HCT116 (cell line): ENCODE data around the gene CPT1C. TPM values are rescaled to one million over a fixed set of nuclear protein-coding genes. Genes with fewer than 3 reads are reported as not detected.
A peak's percentile ranks its signal among the peaks of the same experiment; 100 is the strongest.

Source experiments
- ATAC-seq: fragments of 200-7000 bp; cut with Tn5 transposase; 2 replicates; pipeline ENCODE4 v1.9.1; 2020; ENCODE audit warnings: mild to moderate bottlenecking, moderate library complexity
- BruUV-seq: library from RNA; stranded (reverse); fragments of 400-500 nt; replicated peaks from 2 replicates; lab custom pipeline; 2021; lab: Mats Ljungman, UMichigan
- CTCF ChIA-PET: fragments of 300-600 bp; sonication (Branson Sonifier 250); formaldehyde crosslinking; loops from one replicate; lab custom pipeline; 2021; ENCODE audit warnings: antibody characterized with exemption; lab: Charles Lee
- POLR2A ChIA-PET: fragments of 300-600, 350-600 bp; sonication (Branson Sonifier 250); formaldehyde crosslinking; loops from one replicate; lab custom pipeline; 2021; ENCODE audit warnings: antibody characterized with exemption; lab: Charles Lee
- RAD21 ChIA-PET, 2 experiments: fragments of 300-600 bp; sonication (Branson Sonifier 250); formaldehyde crosslinking; loops; one replicate each; lab custom pipeline; 2023; ENCODE audit warnings: low total read pairs in 2 of 2; ENCODE audit not compliant: uncharacterized antibody in 2 of 2, unreplicated experiment in 2 of 2, low non-redundant PET in 1 of 2; lab: Charles Lee
- DNase-seq: peaks from one replicate; pipeline ENCODE4 v3.0.0-alpha.2; 2010; ENCODE audit warnings: low read depth, low spot score
- H2AFZ ChIP-seq: fragments of 200-600 bp; shearing (Covaris generic), sonication (generic); 2 replicates; pipeline ENCODE4 v1.6.1; 2017; ENCODE audit warnings: low read depth, mixed run types, mixed read lengths, antibody characterized with exemption, low read length; ENCODE audit not compliant: poor library complexity, severe bottlenecking
- H3K27ac ChIP-seq: 2 replicates; pipeline ENCODE4 v1.5.1; 2012; ENCODE audit warnings: low read depth, low read length
- H3K27me3 ChIP-seq: fragments of 200-600 bp; sonication (generic); 2 replicates; pipeline ENCODE4 v1.6.1; 2016; ENCODE audit warnings: mixed run types, low read length, mixed read lengths; ENCODE audit not compliant: insufficient read depth
- H3K36me3 ChIP-seq, 2 experiments: fragments of 200-500 bp in 1 of 2; fragments of 200-600 bp in 1 of 2; sonication (Bioruptor generic) in 1 of 2; sonication (generic) in 1 of 2; 2 replicates each; pipeline versions ENCODE4 v1.5.1 to v1.6.1; 2014 to 2016; ENCODE audit warnings: low read length in 2 of 2, inconsistent platforms in 1 of 2, mixed read lengths in 1 of 2, mixed run types in 1 of 2; ENCODE audit not compliant: insufficient read depth in 2 of 2, control insufficient read depth in 1 of 2
- H3K4me1 ChIP-seq, 2 experiments: fragments of 200-600 bp in 1 of 2; sonication (generic) in 1 of 2; 2 replicates each; pipeline versions ENCODE4 v1.5.1 to v1.6.1; 2012 to 2017; ENCODE audit warnings: low read length in 2 of 2, inconsistent platforms in 1 of 2, mild to moderate bottlenecking in 1 of 2, mixed read lengths in 1 of 2, mixed run types in 1 of 2, moderate library complexity in 1 of 2; ENCODE audit not compliant: insufficient read depth in 2 of 2, control insufficient read depth in 1 of 2
- H3K4me2 ChIP-seq: fragments of 200-600 bp; sonication (generic); 2 replicates; pipeline ENCODE4 v1.6.1; 2017; ENCODE audit warnings: mixed run types, low read length, mixed read lengths
- H3K4me3 ChIP-seq, 2 experiments: fragments of 200-600 bp in 1 of 2; sonication (generic) in 1 of 2; replicated peaks in 1 of 2; 2 replicates each; pipeline ENCODE4 v1.5.1; 2011 to 2016; ENCODE audit warnings: low read length in 2 of 2, control low read depth in 1 of 2, low read depth in 1 of 2, mild to moderate bottlenecking in 1 of 2, mixed read lengths in 1 of 2, mixed run types in 1 of 2
- H3K79me2 ChIP-seq: fragments of 200-600 bp; sonication (generic); 2 replicates; pipeline ENCODE4 v1.6.1; 2017; ENCODE audit warnings: mild to moderate bottlenecking, mixed run types, low read length, moderate library complexity, mixed read lengths; ENCODE audit not compliant: insufficient read depth
- H3K9ac ChIP-seq: fragments of 200-600 bp; sonication (generic); 2 replicates; pipeline ENCODE4 v1.6.1; 2016; ENCODE audit warnings: low read length, mixed read lengths
- H3K9me2 ChIP-seq: fragments of 200-600 bp; sonication (generic), shearing (Covaris generic); 2 replicates; pipeline ENCODE4 v1.6.1; 2017; ENCODE audit warnings: mixed run types, mild to moderate bottlenecking, moderate library complexity; ENCODE audit not compliant: insufficient read depth
- H3K9me3 ChIP-seq, 2 experiments: fragments of 200-500 bp in 1 of 2; fragments of 200-600 bp in 1 of 2; sonication (Bioruptor generic) in 1 of 2; sonication (generic) in 1 of 2; 2 replicates each; pipeline ENCODE4 v1.6.1; 2014 to 2017; ENCODE audit warnings: low read length in 2 of 2, mixed read lengths in 2 of 2, inconsistent platforms in 1 of 2, low read depth in 1 of 2, mild to moderate bottlenecking in 1 of 2, mixed run types in 1 of 2, moderate library complexity in 1 of 2; ENCODE audit not compliant: control insufficient read depth in 1 of 2, insufficient read depth in 1 of 2
- H4K20me1 ChIP-seq: fragments of 200-600 bp; sonication (generic), shearing (Covaris generic); 2 replicates; pipeline ENCODE4 v1.6.1; 2017; ENCODE audit warnings: mixed run types, mild to moderate bottlenecking, moderate library complexity; ENCODE audit not compliant: insufficient read depth
- ELF1 ChIP-seq: IDR thresholded peaks from 2 replicates; pipeline ENCODE4 v1.6.1; 2012; ENCODE audit warnings: low read depth, borderline replicate concordance
- POLR2AphosphoS5 ChIP-seq: IDR thresholded peaks from 2 replicates; pipeline ENCODE4 v1.6.1; 2011; ENCODE audit warnings: mild to moderate bottlenecking, low read depth, low read length, moderate library complexity
- RAD21 ChIP-seq: IDR thresholded peaks from 2 replicates; pipeline ENCODE4 v1.6.1; 2012; ENCODE audit warnings: low read depth, mild to moderate bottlenecking
- intact Hi-C: fragments of 100-400 bp; cut with micrococcal nuclease; formaldehyde crosslinking; loops from 2 replicates; pipeline ENCODE4 v1.10.0; 2022
- total RNA-seq: library from RNA; stranded (reverse); gene quantifications from one replicate; pipeline ENCODE4 v1.2.1, GENCODE V29; 2021; ENCODE audit not compliant: unreplicated experiment
- TF ChIP-seq, protein P1 (sequence below), 3 experiments: fragments of 200-600 bp in 1 of 3; sonication (generic) in 1 of 3; IDR thresholded peaks in 2 of 3; conservative IDR thresholded peaks in 1 of 3; 2 replicates each; pipeline ENCODE4 v1.5.1; 2012 to 2017; ENCODE audit warnings: low read depth in 2 of 3, low read length in 2 of 3, antibody characterized with exemption in 1 of 3, borderline replicate concordance in 1 of 3, control low read depth in 1 of 3, mild to moderate bottlenecking in 1 of 3, mixed read lengths in 1 of 3, mixed run types in 1 of 3, moderate library complexity in 1 of 3; ENCODE audit not compliant: insufficient read depth in 1 of 3

CPT1C gene
- total RNA-seq, 1 experiment from 2014 or later = 12.0 TPM

DNA sequence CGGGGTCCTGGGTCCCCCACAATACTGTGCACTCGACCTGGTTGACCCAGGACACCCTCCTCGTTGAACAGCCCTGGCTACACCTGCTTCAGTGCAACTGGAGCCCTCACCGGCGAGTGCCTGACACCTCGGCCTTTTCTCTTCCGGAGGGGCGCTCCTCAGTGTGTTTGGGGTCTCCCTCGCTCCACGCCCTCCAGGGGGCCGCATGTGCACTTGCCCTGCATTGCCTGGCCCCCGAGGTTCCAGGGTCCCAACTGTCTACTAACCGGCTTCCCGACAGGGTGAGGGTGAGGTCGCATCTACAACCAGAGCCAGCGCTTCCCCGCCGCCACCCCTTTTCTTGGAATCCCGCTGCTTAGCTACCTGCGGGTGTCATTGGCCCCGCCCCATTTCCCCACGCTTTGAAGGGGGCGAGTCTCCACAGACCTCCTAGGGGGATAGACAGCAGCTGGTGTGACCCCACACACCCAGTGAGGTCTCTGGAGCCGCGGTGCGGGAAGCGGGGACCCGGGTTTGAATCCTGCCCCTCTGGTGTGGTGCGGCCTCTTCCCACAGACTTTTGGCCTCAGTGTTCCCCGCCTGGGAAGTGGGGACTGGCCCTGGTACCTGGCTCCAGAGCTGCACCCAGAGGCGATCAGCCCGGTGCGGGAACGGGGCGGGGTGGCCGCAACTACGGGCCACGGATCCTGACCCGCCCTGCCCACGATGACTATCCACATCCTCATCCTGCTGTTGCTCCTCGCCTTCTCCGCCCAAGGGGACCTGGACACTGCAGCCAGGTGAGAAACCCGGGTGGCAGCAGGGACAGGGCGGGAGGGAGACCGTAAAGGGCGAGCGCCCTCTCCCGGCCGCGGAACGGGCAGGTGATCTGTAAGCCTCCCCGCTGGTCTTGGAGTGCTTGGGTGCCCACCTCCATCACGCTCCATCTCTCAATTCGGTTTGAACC is 1.5 kb upstream of the CPT1C start, which contains the start of gene ADM5:
Gene ADM5, plus strand, starts transcription at position 462 of the 946 bp plus-strand sequence. Its CDS starts 244 bp downstream, at position 706.
- POLR2A ChIA-PET = no interaction called here
- Histone ChIP-seq H3K9me2 (no peaks in the 10 kb centered on the region), H3K4me1 (peaks cover 0 to 26% of the 10 kb centered on the region in 2 experiments; a peak in 2 of 4 replicates), H4K20me1 (peaks cover 4% of the 10 kb centered on the region; the same call in 1 of the 2 replicates), H3K4me2 (peak within 1 kb of the TSS; percentile 80), H3K9me3 (no peaks in the 10 kb centered on the region), H2AFZ (no peak within 1 kb of the TSS), H3K27me3 (no peaks in the 10 kb centered on the region), H3K4me3 (peak within 1 kb of the TSS; percentile 28 to 58), H3K9ac (peak within 1 kb of the TSS; percentile 59), H3K36me3 (peaks cover 23 to 27% of the 10 kb centered on the region in 2 experiments), H3K27ac (peak within 1 kb of the TSS; percentile 36; the same call in 1 of the 2 replicates), H3K79me2 (peaks cover 17% of the 10 kb centered on the region; the same call in 1 of the 2 replicates)
- peak; percentile 62 for ATAC-seq
- CTCF ChIA-PET = no interaction called here
- DNase-seq = no peak
- RAD21 ChIA-PET = interaction anchor here in 1 of 2 experiments (0.5 kb wide), 1 partner anchor 53 kb away, joined by 5 read pairs; no protein-coding TSS in a partner anchor
- TF ChIP-seq ELF1 (no peak), POLR2AphosphoS5 (peak; percentile 12; the same call in 1 of the 2 replicates), RAD21 (peak; percentile 29; the same call in 1 of the 2 replicates)
- TF ChIP-seq, protein P1, sequence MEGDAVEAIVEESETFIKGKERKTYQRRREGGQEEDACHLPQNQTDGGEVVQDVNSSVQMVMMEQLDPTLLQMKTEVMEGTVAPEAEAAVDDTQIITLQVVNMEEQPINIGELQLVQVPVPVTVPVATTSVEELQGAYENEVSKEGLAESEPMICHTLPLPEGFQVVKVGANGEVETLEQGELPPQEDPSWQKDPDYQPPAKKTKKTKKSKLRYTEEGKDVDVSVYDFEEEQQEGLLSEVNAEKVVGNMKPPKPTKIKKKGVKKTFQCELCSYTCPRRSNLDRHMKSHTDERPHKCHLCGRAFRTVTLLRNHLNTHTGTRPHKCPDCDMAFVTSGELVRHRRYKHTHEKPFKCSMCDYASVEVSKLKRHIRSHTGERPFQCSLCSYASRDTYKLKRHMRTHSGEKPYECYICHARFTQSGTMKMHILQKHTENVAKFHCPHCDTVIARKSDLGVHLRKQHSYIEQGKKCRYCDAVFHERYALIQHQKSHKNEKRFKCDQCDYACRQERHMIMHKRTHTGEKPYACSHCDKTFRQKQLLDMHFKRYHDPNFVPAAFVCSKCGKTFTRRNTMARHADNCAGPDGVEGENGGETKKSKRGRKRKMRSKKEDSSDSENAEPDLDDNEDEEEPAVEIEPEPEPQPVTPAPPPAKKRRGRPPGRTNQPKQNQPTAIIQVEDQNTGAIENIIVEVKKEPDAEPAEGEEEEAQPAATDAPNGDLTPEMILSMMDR (IDR thresholded peaks at IDR 0.05 in 2 of 3, conservative IDR thresholded peaks at IDR 0.05 in 1 of 3; ENCODE audit: borderline replicate concordance in 1 of 3, insufficient read depth in 1 of 3, low read depth in 2 of 3, low read length in 2 of 3) = peak; percentile 15 to 56 (median 44); a peak in 4 of 6 replicates
- intact Hi-C loops = no loop called here
- BruUV-seq = no TSS peak
